NCI-H748 (cell line): ENCODE measurements around the gene TPGS1.
"Not testable (repeated sequence)": the region's sequence is repeated elsewhere in the genome, so short reads cannot be mapped to it uniquely, and the experiment has no call there.

ENCODE experiments used
- DNase-seq: peaks from one replicate; lab custom pipeline; 2025; ENCODE audit not compliant: unreplicated experiment; lab: John Stamatoyannopoulos, UW

Gene TPGS1

GRCh38 chr19:475360-475759 is 31.9 kb upstream of the TPGS1 start:
- DNase-seq, result no peak

GRCh38 chr19:478236-478903 is 28.9 kb upstream of the TPGS1 start:
- DNase-seq, result no peak

- peak; percentile 16 for DNase-seq
Measured at GRCh38 chr19:478976-479375, 28.3 kb upstream of the TPGS1 start.

- peak; percentile 31 for DNase-seq
Measured at GRCh38 chr19:480016-480855, 27.1 kb upstream of the TPGS1 start.

GRCh38 chr19:481100-481499 is 26.2 kb upstream of the TPGS1 start:
- DNase-seq, result not testable (repeated sequence)

- DNase-seq, result no peak
Measured at GRCh38 chr19:482186-483041, 24.9 kb upstream of the TPGS1 start.

- no peak for DNase-seq
Measured at GRCh38 chr19:483332-484072, 23.8 kb upstream of the TPGS1 start.

GRCh38 chr19:484494-484893 is 22.8 kb upstream of the TPGS1 start:
- DNase-seq, result no peak

GRCh38 chr19:485077-485476 is 22.2 kb upstream of the TPGS1 start:
- DNase-seq, result peak; percentile 56

GRCh38 chr19:485583-486236 is 21.6 kb upstream of the TPGS1 start:
- DNase-seq, result peak; percentile 71

GRCh38 chr19:488505-489417 is 18.5 kb upstream of the TPGS1 start:
- peak; percentile 93 for DNase-seq

- DNase-seq, result no peak
Measured at GRCh38 chr19:489418-490196, 17.7 kb upstream of the TPGS1 start.

- no peak for DNase-seq
Measured at GRCh38 chr19:491146-491741, 16.1 kb upstream of the TPGS1 start.

- no peak for DNase-seq
Measured at GRCh38 chr19:492091-492531, 15.2 kb upstream of the TPGS1 start.

GRCh38 chr19:493391-494170 is 13.7 kb upstream of the TPGS1 start:
- no peak for DNase-seq

- DNase-seq, result no peak
Measured at GRCh38 chr19:494171-495080, 12.9 kb upstream of the TPGS1 start.
